Endothelial cell of umbilical vein (primary cell): ENCODE data around the gene ZMYND11. TPM values are rescaled to one million over a fixed set of nuclear protein-coding genes. Genes with fewer than 3 reads are reported as not detected.

ENCODE experiments used
- BruUV-seq: library from RNA; stranded (reverse); fragments of 400-500 nt; replicated peaks from 2 replicates; lab custom pipeline; 2021; lab: Mats Ljungman, UMichigan
- CTCF ChIA-PET: fragments of 300-600, 350-600 bp; sonication (Branson Sonifier 250); formaldehyde crosslinking; loops from one replicate; lab custom pipeline; 2021; ENCODE audit warnings: antibody characterized with exemption, inconsistent platforms; lab: Charles Lee
- POLR2A ChIA-PET: fragments of 300-600, 350-600 bp; sonication (Branson Sonifier 250); formaldehyde crosslinking; loops from one replicate; lab custom pipeline; 2021; ENCODE audit warnings: antibody characterized with exemption, inconsistent platforms; lab: Charles Lee
- DNase-seq: peaks from one replicate; pipeline ENCODE4 v3.0.0-alpha.2; 2011; ENCODE audit warnings: low read depth, low spot score
- FAIRE-seq: peaks from 2 replicates; lab custom pipeline; 2011; peaks lifted over from hg19 to GRCh38; lab: Jason Lieb, UNC
- H2AFZ ChIP-seq: 2 replicates; pipeline ENCODE4 v1.6.0; 2012; ENCODE audit warnings: low read depth, low read length, control low read depth, inconsistent platforms
- H3K27ac ChIP-seq: 2 replicates; pipeline ENCODE4 v1.5.1; 2011; ENCODE audit warnings: low read depth, mild to moderate bottlenecking, control low read depth, low read length, moderate library complexity; ENCODE audit not compliant: insufficient read depth
- H3K27me3 ChIP-seq, 2 experiments: 2 replicates each; pipeline versions ENCODE4 v1.6.0 to v1.6.1; 2011; ENCODE audit warnings: low read length in 2 of 2, mixed read lengths in 1 of 2; ENCODE audit not compliant: control insufficient read depth in 2 of 2, insufficient read depth in 2 of 2
- H3K36me3 ChIP-seq, 2 experiments: 2 replicates in 1 of 2; 3 replicates in 1 of 2; pipeline ENCODE4 v1.5.1; 2011; ENCODE audit warnings: low read length in 2 of 2, mild to moderate bottlenecking in 1 of 2, moderate library complexity in 1 of 2; ENCODE audit not compliant: control insufficient read depth in 2 of 2, insufficient read depth in 2 of 2; ENCODE audit errors: extremely low read depth in 1 of 2
- H3K4me1 ChIP-seq: 3 replicates; pipeline ENCODE4 v1.5.1; 2011; ENCODE audit warnings: mild to moderate bottlenecking, low read length; ENCODE audit not compliant: control insufficient read depth, insufficient read depth; ENCODE audit errors: extremely low read depth
- H3K4me2 ChIP-seq: 2 replicates; pipeline ENCODE4 v1.6.1; 2011; ENCODE audit warnings: low read length, control low read depth, mixed read lengths; ENCODE audit not compliant: insufficient read depth
- H3K4me3 ChIP-seq, 3 experiments: fragments of 200-600 bp in 1 of 3; sonication (generic), shearing (Covaris generic) in 1 of 3; replicated peaks in 1 of 3; 2 replicates each; pipeline ENCODE4 v1.5.1; 2011 to 2016; ENCODE audit warnings: control low read depth in 3 of 3, low read length in 3 of 3, mild to moderate bottlenecking in 2 of 3, inconsistent platforms in 1 of 3, low read depth in 1 of 3, moderate library complexity in 1 of 3; ENCODE audit not compliant: insufficient read depth in 1 of 3
- H3K79me2 ChIP-seq: 2 replicates; pipeline ENCODE4 v1.6.0; 2012; ENCODE audit warnings: low read length, inconsistent platforms; ENCODE audit not compliant: control insufficient read depth, insufficient read depth
- H3K9ac ChIP-seq: replicated peaks from 2 replicates; pipeline ENCODE3; 2011; ENCODE audit warnings: low read length, control low read depth; ENCODE audit not compliant: insufficient read depth; ENCODE audit errors: extremely low read depth
- H3K9me1 ChIP-seq: replicated peaks from 3 replicates; pipeline ENCODE4 v1.6.0; 2011; ENCODE audit warnings: mild to moderate bottlenecking, low read length; ENCODE audit not compliant: control insufficient read depth, insufficient read depth; ENCODE audit errors: extremely low read depth
- H3K9me3 ChIP-seq: replicated peaks from 2 replicates; pipeline ENCODE4 v1.5.1; 2012; ENCODE audit warnings: low read length, inconsistent platforms; ENCODE audit not compliant: control insufficient read depth, insufficient read depth
- H4K20me1 ChIP-seq: replicated peaks from 2 replicates; pipeline ENCODE3; 2011; ENCODE audit warnings: mild to moderate bottlenecking, low read length; ENCODE audit not compliant: control insufficient read depth, insufficient read depth; ENCODE audit errors: extremely low read depth
- FOS ChIP-seq: IDR thresholded peaks from 2 replicates; pipeline ENCODE4 v1.6.1; 2011; ENCODE audit warnings: mild to moderate bottlenecking, low read length, moderate library complexity, borderline replicate concordance; ENCODE audit not compliant: insufficient read depth
- GATA2 ChIP-seq: IDR thresholded peaks from 2 replicates; pipeline ENCODE4 v1.7.0; 2011; ENCODE audit warnings: low read depth, mild to moderate bottlenecking, moderate library complexity, mixed read lengths, low read length; ENCODE audit not compliant: insufficient read length, insufficient read depth
- JUN ChIP-seq: IDR thresholded peaks from 2 replicates; pipeline ENCODE4 v1.6.1; 2011; ENCODE audit warnings: borderline replicate concordance, low read depth; ENCODE audit not compliant: insufficient read length, insufficient read depth
- POLR2A ChIP-seq: IDR thresholded peaks from 2 replicates; pipeline ENCODE4 v1.6.1; 2012; ENCODE audit warnings: low read depth, mild to moderate bottlenecking, control low read depth, low read length
- dilution Hi-C: fragments of 300-500 bp; cut with MboI; formaldehyde crosslinking; loops from one replicate; pipeline ENCODE4 v1.15.0; 2019; ENCODE audit warnings: low sequenced_read_pairs; ENCODE audit not compliant: extremely low pct_ligation_motif_present
- intact Hi-C: fragments of 100-400 bp; cut with micrococcal nuclease; formaldehyde crosslinking; loops from one replicate; pipeline ENCODE4 v1.10.0; 2022
- polyA plus RNA-seq, 4 experiments: library from polyadenylated mRNA; depleted of rRNA in 3 of 4; stranded (reverse) in 3 of 4; unstranded in 1 of 4; fragments of >200 nt; gene quantifications; 2 replicates each; pipeline versions ENCODE4 v1.2.1 to v1.2.3, GENCODE V29; 2011 to 2012; ENCODE audit warnings: missing spikeins in 1 of 4
- total RNA-seq: library from RNA; stranded (reverse); gene quantifications from 2 replicates; pipeline ENCODE4 v1.2.3, GENCODE V29; 2021
- TF ChIP-seq, protein P1 (sequence below), 2 donors: IDR thresholded peaks; 1 replicate in 1 of 2; 2 replicates in 1 of 2; pipeline ENCODE4 v1.5.1; 2011; ENCODE audit warnings: low read length in 2 of 2, mild to moderate bottlenecking in 2 of 2, moderate library complexity in 2 of 2, control low read depth in 1 of 2, inconsistent platforms in 1 of 2, low read depth in 1 of 2; ENCODE audit not compliant: insufficient read depth in 1 of 2; ENCODE audit errors: extremely low read depth in 1 of 2

ZMYND11 gene
- total and polyA plus RNA-seq, 2 donors (not counting 3 experiments of a cell fraction or from before 2014, with no cell fraction given) = 17.0 to 56.0 TPM

DNA sequence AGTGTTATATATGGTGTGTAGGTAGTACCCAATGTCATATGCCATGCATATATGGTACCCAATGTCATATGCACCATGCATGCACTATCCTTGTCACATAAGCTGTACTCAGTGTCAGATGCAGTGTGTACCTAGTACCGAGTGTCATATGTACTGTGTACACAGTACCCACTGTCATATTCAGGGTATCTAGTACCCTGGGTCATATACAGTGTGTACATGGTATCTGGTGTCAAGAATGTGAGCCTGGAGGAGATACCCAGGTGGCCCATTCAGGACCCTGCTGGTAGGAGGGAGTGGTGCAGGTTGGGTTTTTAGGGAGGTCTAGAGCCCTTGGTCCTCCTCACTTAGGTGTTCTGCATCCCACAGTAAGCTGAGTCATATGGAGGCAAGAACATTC lies 1.8 kb downstream of the ZMYND11 start:
- ChIA-PET POLR2A (no interaction called here), CTCF (interaction anchor here (0.8 to 1.1 kb wide), 4 partner anchors 12 to 56 kb away, joined by 3 to 4 read pairs (median 4); no protein-coding TSS in a partner anchor)
- dilution Hi-C loops (no loop called here), intact Hi-C loops (loop anchor here (2.0 to 5.0 kb wide), 2 partner anchors 62 to 65 kb away; no protein-coding TSS in a partner anchor)
- no peak for FAIRE-seq
- Histone ChIP-seq H3K9ac (no peak overlapping the region), H3K4me1 (peaks cover 35% of the 10 kb centered on the region), H3K4me3 (peak overlapping the region in 1 of 3 experiments; percentile 96), H2AFZ (no peak overlapping the region), H3K36me3 (no peaks in the 10 kb centered on the region), H3K9me1 (no peaks in the 10 kb centered on the region), H4K20me1 (peaks cover 10% of the 10 kb centered on the region), H3K4me2 (peak overlapping the region; percentile 48), H3K27ac (no peak overlapping the region), H3K9me3 (no peaks in the 10 kb centered on the region), H3K27me3 (no peaks in the 10 kb centered on the region), H3K79me2 (peaks cover 66% of the 10 kb centered on the region)
- no TSS peak for BruUV-seq
- DNase-seq = peak; percentile 17
- no peak for TF ChIP-seq POLR2A
- TF ChIP-seq, protein P1, sequence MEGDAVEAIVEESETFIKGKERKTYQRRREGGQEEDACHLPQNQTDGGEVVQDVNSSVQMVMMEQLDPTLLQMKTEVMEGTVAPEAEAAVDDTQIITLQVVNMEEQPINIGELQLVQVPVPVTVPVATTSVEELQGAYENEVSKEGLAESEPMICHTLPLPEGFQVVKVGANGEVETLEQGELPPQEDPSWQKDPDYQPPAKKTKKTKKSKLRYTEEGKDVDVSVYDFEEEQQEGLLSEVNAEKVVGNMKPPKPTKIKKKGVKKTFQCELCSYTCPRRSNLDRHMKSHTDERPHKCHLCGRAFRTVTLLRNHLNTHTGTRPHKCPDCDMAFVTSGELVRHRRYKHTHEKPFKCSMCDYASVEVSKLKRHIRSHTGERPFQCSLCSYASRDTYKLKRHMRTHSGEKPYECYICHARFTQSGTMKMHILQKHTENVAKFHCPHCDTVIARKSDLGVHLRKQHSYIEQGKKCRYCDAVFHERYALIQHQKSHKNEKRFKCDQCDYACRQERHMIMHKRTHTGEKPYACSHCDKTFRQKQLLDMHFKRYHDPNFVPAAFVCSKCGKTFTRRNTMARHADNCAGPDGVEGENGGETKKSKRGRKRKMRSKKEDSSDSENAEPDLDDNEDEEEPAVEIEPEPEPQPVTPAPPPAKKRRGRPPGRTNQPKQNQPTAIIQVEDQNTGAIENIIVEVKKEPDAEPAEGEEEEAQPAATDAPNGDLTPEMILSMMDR (IDR thresholded peaks at IDR 0.05; ENCODE audit: extremely low read depth in 1 of 2, insufficient read depth in 1 of 2, low read depth in 1 of 2, low read length in 2 of 2) = peak; percentile 33 to 39

DNA sequence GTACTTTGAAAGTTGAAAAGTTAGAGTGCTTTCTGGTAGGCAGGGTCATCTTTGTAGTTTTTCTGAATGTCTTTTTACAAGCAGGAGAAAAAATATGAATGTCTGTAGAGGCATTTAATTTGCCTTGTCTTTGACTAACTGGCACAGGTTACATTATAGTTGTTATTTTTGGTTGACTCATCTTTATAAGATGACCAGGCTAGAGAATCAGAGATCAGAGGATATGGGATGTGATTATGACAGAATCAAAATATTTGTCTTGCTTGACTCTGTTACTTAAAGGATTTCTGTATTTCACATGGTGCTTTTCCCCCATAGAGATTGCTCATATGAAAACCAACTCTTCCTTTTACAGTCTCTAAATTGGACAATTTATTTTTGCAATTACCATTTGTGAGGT lies 2.4 kb downstream of the ZMYND11 start:
- ChIA-PET CTCF (interaction anchor here (0.8 to 1.1 kb wide), 4 partner anchors 13 to 56 kb away, joined by 3 to 4 read pairs (median 4); no protein-coding TSS in a partner anchor), POLR2A (no interaction called here)
- H3K79me2 ChIP-seq = peaks cover 72% of the 10 kb centered on the region
- H3K9ac ChIP-seq = no peak overlapping the region
- BruUV-seq = no TSS peak
- H3K9me3 ChIP-seq = no peaks in the 10 kb centered on the region
- no peak overlapping the region for H2AFZ ChIP-seq
- H3K36me3 ChIP-seq = no peaks in the 10 kb centered on the region
- FAIRE-seq = no peak
- peak; percentile 57 for TF ChIP-seq GATA2
- peak; percentile 48 for TF ChIP-seq FOS
- TF ChIP-seq JUN = no peak
- DNase-seq = peak; percentile 29
- no peaks in the 10 kb centered on the region for H3K27me3 ChIP-seq
- no peak overlapping the region for H3K4me3 ChIP-seq
- H3K27ac ChIP-seq = no peak overlapping the region
- intact Hi-C loops = loop anchor here (2.0 to 5.0 kb wide), 2 partner anchors 63 to 65 kb away; no protein-coding TSS in a partner anchor
- peaks cover 35% of the 10 kb centered on the region for H3K4me1 ChIP-seq
- H3K9me1 ChIP-seq = no peaks in the 10 kb centered on the region
- dilution Hi-C loops = no loop called here
- peaks cover 10% of the 10 kb centered on the region for H4K20me1 ChIP-seq
- peak overlapping the region; percentile 13 for H3K4me2 ChIP-seq
